Right renal pelvis (tissue), 4 donors: ENCODE data around the gene LEFTY2. TPM values are rescaled to one million over a fixed set of nuclear protein-coding genes. Genes with fewer than 3 reads are reported as not detected.
"Not testable (repeated sequence)": the region's sequence is repeated elsewhere in the genome, so short reads cannot be mapped to it uniquely, and the experiment has no call there.

Source experiments
- DNase-seq, 4 donors: peaks; one replicate each; pipeline ENCODE4 v3.0.0-alpha.2; 2013; ENCODE audit warnings: low read depth in 4 of 4, low spot score in 3 of 4, missing footprints in 1 of 4
- polyA plus RNA-seq, 4 donors: library from polyadenylated mRNA; unstranded; fragments of 120-200 nt; gene quantifications; one replicate each; pipeline ENCODE4 v1.2.1, GENCODE V29; 2013; ENCODE audit not compliant: insufficient read length in 4 of 4

The LEFTY2 gene
- polyA plus RNA-seq, 4 donors: 0.91 to 2.2 (median 1.4) TPM

- no peak for DNase-seq
These were observed 32.9 kb downstream of the LEFTY2 start for GRCh38 chr1:225908013-225908640.

DNA sequence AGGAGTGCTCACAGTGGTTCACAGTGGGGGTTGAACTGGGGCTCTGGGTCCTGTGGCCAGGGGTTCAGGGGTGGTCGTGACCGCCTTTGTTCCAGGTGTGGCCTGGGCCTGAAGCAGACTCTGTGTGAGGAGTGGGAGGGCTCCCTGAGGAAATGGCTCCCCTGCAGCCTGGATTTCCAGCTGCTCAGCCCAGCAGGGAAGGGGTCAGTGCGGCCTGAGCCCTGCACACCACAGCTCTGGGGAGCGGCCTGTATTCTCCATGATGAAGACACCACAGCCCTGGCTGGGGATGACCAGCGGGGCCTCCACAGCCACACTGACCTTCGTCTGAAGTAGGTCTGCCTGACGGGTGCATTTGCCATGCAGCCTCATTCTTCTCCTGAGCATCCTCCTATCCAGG lies 33.7 kb downstream of the LEFTY2 start:
- no peak for DNase-seq

DNA sequence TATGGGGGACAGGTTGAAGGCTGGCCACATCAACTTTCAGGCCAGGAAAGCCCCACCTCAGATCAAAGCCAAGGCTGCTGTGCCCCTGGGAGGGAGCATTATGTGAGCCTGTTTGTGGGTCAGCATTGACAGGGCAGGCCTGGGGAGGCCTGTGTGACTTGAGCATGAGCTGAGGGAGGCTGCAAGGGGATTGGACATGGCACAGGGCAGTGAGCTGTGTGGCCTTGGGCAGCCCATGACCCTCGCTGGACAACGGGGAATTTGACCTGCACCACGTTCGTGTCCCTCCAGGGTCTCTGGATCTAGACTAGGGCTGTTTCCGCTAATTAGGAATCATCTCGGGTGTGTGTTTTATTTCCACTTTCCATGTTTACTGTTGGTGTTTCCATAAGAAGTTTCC lies 34.6 kb downstream of the LEFTY2 start:
- DNase-seq: no peak

GRCh38 chr1:225903623-225904022 lies 37.4 kb downstream of the LEFTY2 start:
- DNase-seq: no peak

GRCh38 chr1:225899044-225899925 lies 41.7 kb downstream of the LEFTY2 start:
- DNase-seq: no peak

DNA sequence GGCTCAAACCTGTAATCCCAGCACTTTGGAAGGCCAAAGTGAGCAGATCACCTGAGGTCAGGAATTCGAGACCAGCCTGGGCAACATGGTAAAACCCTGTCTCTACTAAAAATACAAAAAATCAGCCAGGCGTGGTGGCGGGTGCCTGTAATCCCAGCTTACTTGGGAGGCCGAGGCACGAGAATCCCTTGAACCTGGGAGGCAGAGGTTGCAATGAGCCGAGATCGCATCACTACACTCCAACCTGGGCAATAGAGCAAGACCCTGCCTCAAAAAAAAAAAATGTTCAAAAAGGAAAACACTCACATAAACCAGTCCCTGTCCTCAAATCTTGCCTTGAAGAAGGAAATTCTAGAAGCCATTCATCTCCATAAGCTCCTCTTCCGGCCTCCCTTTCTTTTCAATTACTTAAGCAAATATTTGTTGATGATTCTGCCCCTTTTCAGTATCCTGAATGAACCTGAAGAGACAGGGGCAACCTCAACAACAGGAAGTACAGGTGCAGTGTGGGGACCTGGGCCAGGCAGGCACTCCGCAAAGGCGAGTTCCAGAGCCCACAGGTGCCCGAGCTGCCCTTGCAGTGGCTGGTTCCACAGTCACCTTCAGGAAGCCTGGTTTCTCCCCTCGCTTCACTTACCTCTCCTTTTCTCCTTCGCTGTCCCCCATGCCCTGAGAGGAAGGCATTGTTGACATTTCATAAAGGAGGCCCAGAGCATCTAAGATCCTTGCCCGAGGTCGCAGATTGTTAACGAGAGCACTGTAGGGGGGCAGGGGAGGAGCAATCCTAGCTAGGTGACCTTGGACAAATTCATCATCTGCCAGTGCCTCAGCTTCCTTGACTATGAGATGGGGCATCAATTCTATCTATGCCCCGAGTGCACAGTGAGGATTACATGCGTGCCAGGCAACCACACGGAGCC lies 43.2 kb downstream of the LEFTY2 start:
- DNase-seq: no peak

DNA sequence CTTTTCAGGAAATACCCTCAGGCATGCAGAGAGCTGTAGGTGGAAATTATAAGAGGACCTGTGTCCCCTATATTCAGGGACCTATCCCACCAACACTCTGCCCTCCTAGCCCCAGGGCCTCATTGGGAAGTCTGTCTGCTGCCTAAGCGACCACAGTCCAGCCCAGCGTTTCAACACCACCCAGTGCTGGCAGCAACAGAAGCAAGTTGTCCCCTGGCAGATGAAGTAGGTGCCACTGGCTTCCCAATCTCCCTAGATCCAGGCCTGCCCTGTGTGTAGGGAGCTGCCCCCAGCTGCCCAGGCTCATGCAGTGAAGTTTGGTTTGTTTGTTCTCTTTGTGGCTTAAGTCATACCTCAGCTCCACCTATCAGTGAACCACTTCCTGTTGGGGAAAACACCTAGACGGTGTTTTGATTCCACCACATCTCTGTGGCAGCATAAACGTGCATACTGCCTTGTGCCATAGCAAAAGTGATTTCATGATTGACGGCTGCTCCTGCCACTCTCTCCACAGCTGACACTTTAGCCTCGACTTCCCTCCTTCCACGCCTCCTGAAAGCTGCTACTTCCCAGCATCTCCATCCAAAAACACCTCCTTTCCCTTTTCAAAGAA lies 44.0 kb downstream of the LEFTY2 start:
- DNase-seq: no peak

DNA sequence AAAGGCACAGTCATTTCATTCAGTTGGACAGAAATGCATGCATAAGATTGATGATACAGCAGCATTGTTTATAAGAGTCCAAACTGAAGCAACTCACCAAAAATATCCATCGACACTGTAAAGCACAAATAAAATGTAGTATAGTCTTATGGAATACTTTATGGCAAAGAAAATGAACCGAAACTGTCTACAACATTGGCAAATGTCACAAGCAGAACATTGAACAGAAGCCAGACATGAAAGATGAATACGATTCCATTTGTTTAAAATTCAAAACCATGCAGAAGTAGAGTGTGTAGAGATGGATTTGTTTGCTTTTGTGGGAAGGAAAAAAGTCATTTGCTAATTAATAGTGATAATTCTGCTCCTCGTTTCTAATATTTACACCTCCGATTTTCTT lies 44.5 kb downstream of the LEFTY2 start:
- DNase-seq: no peak

- DNase-seq: no peak
These were observed 48.7 kb downstream of the LEFTY2 start for GRCh38 chr1:225892307-225892706.

DNA sequence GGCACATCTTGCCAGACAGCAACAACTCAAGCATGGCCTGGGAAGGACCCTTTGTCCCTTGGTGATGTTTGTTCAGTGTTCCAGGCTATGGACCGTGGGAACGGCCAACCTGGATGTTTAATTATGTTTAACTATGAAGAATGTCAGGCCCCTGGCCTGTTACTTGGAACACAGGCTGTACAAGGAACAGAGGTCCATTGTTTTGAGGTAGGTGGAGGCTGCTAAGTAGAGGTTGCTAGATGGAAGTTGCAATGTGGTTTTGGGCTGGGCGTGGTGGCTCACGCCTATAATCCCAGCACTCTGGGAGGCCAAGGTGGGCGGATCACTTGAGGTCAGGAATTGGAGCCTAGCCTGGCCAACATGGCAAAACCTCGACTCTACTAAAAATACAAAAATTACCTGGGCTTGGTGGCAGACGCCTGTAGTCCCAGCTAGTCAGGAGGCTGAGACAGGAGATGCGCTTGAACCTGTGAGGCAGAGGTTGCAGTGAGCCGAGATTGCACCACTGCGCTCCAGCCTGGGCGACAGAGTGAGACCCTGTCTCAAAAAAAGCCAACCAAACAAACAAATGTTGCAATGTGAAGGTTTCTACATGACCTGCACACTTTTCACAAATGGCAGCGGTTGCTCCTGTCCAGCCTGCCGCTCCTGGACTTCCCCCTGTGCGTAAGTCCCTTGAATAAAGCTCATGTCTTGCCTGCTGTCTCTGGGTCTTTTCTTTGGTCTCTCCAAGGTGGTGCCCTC lies 49.6 kb downstream of the LEFTY2 start:
- peak in 1 of 4 donors; percentile 43 for DNase-seq

- no peak for DNase-seq
These were observed 50.4 kb downstream of the LEFTY2 start for GRCh38 chr1:225890346-225891228.

DNA sequence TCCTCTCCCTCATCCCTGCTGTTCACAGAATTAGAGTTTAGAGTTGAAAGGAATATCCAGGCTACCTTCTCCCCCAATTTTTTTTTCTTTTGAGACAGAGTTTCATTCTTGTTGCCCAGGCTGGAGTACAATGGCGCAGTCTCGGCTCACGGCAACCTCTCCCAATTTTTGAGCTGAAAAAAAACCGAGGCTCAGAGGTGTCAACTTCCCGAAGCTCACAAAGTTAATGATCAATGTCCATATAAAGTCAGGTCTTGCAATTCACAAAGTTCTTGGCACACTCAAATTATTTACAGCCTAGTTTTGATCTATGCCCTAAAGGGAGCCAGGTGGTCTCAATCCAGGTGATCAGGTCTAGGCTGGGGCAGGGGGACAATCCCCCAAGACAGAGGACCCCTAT lies 51.3 kb downstream of the LEFTY2 start:
- DNase-seq: no peak

- DNase-seq: peak in 3 of 4 donors; percentile 78 to 84 (median 83)
These were observed 52.0 kb downstream of the LEFTY2 start, which contains the start of gene LEFTY1 for GRCh38 chr1:225888898-225889601. LEFTY1 (minus strand) TSS chr1:225889146; CDS start chr1:225889066, 80 bp downstream.

- DNase-seq: no peak
These were observed 52.6 kb downstream of the LEFTY2 start for GRCh38 chr1:225888289-225888897.

DNA sequence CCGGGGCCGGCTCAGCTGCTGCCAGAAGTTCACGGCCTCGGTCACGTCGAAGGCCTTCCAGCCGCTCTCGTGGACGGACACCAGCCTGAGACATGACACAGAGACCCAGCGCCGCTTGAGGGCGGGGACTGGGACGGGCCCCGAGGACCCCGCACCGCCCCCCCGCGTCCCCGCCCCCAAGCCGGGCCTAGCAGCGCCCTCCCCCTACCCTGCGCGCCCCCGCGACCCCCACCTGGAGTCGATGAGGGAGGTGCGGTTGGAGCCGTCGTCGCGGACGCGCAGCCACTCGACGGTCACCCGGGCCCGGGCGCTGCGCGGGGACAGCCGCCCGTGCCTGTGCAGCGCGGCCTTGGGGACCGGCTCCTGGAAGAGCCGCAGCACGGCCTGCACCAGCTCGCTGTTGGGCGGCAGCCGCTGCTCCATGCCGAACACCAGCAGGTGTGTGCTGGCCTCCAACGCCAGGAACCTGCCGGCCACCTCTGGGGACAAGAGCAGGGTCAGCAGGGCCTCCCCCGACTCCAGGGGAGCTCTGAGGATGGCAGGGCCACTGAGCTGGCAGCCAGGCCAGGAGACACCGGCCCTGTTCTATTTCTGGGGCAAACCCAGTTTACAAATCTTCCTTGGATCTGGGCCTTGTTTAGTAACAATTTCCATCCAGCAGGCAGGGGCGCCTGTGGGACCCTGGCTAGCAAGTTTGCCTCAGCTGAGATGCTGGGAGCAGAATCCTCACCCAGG lies 53.3 kb downstream of the LEFTY2 start:
- not testable (repeated sequence) for DNase-seq

- DNase-seq: no peak
These were observed 54.0 kb downstream of the LEFTY2 start for GRCh38 chr1:225887030-225887314.
